GM18502 (cell line): ENCODE results near the gene LAMB4.

Experiments used
- ATAC-seq: cut with Tn5 transposase; IDR thresholded peaks from one replicate; pipeline ENCODE4 v1.9.1; 2021; ENCODE audit warnings: mild to moderate bottlenecking; ENCODE audit not compliant: unreplicated experiment, poor library complexity

LAMB4 gene

GRCh38 chr7:108024538-108024937, 105.6 kb downstream of the LAMB4 start:
- no peak for ATAC-seq

DNA sequence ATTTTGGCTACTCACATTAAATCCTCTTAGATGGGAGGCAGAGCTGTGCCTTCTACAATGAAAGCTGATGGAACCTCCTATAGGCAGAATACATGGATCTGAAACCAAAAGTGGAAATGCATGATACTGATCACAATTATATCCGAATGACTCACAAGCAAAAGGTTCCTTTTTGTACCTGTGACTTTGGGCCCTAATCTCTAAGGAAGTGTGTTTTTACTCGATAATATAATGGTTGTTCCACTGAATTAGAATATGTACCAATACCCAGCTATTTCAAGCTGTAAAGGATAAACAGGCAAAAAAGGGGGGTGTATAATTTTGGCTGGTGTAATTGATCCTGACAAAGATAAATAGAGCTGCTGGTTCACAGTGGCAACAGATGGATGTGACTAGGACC, 109.6 kb downstream of the LAMB4 start:
- ATAC-seq = no peak

GRCh38 chr7:108018668-108019067, 111.5 kb downstream of the LAMB4 start:
- no peak for ATAC-seq

DNA sequence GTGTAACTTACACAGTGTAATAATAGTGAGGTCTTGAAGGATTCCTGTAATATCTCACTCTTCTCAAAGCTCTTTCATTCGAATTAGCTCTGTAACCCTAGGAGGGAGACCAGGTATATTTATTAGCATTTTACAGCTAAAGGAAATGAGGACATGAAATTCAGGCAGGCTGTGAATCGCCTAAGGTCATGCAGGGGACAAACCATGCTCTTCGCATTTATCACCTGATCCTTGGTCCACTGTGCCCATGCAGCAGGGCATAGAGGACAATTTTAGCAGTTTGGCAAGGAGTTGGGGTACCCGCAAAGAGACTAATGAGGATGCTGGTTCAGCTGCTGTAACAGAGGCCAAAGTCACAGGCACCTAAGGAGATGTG, 112.4 kb downstream of the LAMB4 start:
- no peak for ATAC-seq

DNA sequence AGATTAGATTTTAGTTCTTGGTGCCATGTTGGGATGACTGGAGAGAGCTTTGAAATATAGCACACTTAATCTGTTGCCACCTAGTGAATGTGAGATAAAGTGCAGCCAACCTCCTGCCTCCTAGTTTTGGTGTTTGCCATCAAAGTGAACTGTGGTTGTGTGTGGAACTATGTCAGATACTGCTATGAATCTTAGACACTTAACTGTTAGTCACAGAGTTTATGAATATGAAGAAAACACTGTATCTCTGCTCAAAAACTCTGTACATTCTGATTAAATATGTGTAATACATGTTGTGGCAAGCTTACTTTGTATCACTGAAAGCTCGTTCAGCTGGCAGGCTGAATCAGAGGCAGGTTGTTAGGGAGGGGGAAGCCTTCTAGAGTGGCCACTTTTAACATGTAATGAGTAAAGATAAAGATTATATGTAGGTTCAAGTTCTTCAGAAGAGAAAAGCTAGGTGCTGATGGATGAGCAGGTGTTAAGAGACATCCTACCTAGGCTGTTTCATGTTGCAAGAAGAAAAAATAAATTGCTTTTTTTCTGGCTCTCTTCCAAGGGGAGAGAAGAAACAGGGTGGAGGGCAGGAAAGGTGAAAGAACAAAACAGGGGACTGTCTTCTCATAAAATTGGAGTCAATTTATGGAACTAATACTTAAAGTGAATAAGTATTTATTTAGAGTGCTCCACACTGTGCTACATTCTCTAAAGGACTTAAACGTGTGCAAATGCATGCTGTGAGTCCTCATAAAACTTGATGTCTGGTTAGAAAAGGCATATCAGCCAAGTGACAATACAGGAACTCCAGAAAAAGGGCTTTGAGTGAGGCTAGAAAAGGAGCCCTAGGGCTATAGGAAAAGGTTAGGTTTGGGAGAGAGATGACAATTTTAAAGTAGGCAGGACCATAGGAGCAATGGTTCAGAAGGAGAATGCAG, 113.1 kb downstream of the LAMB4 start:
- ATAC-seq = no peak

DNA sequence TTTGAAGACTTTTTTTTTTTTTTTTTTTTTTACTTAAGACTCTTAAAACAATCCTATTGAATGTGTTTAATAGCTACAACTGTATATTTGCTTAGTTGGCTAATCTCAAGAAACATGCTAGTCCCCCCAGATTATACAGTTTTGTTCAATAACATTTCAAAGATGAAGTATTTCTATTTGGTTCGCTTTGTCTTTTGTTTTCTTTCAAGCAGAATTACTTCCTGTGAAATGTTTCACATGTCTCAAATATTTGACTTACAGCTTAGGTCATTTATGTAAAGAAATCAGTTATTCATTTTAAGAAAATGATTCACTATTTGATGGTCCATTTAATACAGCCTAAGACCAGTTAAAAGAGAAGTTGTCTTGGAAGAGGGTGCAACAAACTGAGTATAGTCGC, 114.4 kb downstream of the LAMB4 start:
- ATAC-seq = no peak

DNA sequence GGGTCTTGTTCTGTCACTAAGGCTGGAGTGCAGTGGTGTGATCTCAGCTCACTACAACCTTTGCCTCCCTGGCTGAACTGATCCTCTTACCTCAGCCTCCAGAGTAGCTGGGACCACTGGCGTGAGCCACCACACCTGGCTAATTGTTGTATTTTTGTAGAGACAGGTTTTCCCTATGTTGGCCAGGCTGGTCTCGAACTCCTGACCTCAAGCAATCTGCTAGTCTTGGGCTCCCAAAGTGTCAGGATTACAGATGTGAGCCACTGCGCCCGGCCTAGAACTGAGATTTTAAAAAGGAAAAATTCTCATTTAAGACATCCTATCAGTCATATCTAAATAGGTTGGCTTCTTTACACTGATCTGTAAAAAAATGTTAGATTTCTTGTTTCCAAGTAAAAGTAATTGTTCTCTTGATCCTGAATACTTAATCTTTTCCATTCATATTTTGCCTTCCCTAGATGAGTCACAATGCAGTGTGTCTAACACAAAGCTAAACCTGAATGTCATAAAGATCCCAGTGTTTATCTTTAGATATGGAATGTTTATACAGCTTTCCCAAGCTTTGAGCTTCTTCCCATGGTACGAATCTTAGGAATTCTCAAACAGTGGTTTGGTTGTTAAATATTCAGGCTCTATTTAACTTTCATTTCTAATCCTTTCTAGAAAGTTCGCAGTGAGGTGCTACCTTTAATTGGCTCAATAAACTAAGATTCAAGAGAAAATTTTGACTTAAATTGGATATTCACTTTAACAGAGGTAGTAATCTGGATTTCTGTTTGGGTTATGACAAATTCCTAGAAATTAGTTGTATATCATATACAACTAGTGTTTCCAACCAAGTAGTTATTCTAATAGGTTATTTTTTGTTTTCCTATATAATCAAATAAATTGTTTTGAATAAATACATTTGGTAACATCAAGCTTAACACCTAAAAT, 115.1 kb downstream of the LAMB4 start:
- ATAC-seq = no peak

DNA sequence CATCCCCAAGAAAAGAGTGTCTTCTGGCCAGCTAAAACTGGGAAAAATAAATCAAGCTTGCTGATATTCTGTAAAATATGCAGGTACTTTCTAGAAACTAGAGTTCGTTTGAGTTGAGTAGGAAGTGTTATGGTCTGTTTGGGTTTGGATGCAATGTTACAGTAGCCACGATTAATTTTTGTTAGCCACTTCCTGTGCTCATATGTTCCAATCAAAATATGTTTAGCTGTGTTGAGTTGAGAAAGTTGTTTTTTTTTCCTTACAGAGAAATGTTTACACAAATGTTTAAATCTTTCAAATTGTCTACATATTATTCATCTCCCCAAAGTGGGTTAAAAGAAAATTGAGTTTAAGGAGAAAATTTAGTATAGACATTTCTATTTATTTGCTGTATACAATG, 115.9 kb downstream of the LAMB4 start:
- ATAC-seq = no peak

- no peak for ATAC-seq
Observed at GRCh38 chr7:108012499-108013430, 117.4 kb downstream of the LAMB4 start.

- ATAC-seq = no peak
Observed at GRCh38 chr7:108010377-108010776, 119.8 kb downstream of the LAMB4 start.

- no peak for ATAC-seq
Observed at GRCh38 chr7:108009873-108010272, 120.3 kb downstream of the LAMB4 start.

GRCh38 chr7:108008827-108009226, 121.3 kb downstream of the LAMB4 start:
- no peak for ATAC-seq

GRCh38 chr7:108008240-108008639, 121.9 kb downstream of the LAMB4 start:
- no peak for ATAC-seq

- no peak for ATAC-seq
Observed at GRCh38 chr7:108007762-108008161, 122.4 kb downstream of the LAMB4 start.

- ATAC-seq = no peak
Observed at GRCh38 chr7:108007261-108007660, 122.9 kb downstream of the LAMB4 start.

DNA sequence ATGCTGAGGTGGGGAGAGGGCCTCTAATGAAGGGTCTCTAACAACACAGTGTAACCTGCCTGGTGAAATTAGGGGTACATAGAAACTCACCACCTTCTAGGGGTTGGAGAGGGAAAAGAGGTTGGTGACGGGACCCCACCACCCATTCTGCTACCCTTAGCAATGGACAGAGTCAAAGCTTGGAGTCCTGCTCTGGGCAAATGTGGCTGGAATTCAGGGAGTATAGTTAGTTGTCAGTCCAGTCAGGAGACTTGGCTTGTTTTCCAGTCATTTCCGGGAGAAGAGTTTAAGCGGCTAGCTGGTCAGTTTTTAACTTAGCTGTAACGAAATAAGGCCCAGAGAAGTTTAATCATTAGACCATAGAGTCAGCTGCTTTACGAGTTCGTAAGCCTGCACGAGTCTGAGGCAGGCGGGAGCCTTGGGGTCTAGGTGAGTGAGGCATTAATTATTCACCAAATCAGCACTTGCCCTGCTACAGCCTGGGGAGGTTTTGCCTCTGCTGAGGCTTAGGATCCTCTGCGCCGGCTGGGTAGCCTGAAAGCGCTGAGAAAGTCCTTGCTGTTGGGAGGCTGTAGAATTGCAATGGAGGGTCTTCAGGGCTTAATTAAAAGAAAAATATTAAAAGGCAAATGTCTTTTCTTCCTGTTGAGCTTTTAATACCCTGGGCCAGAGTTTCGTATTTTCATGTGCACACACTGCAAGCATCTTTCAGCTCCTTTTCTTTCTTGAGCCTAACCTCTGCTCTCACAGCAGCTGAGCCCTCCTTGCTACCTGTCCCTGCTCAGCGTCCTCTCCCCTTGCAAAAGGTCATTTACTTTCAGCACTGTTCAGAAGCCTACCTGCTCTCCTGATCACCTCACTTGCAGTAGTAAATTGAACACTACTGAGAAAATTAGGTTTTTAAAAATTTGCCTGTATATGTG, 125.7 kb downstream of the LAMB4 start:
- no peak for ATAC-seq

DNA sequence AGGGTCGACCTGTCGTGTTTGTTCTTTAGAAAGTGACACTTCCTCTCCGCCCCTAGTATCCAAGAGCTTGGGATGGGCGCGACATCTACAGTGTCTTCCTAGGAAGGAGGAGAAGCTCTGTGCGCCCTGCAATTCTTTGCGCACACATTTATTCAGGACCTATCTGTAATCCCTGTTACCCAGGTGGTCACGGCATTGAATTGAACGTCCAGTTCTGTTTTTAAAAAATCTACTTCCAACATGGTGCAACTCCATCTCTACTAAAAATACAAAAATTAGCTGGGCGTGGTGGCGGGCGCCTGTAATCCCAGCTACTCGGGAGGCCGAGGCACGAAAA, 126.6 kb downstream of the LAMB4 start:
- ATAC-seq = no peak

DNA sequence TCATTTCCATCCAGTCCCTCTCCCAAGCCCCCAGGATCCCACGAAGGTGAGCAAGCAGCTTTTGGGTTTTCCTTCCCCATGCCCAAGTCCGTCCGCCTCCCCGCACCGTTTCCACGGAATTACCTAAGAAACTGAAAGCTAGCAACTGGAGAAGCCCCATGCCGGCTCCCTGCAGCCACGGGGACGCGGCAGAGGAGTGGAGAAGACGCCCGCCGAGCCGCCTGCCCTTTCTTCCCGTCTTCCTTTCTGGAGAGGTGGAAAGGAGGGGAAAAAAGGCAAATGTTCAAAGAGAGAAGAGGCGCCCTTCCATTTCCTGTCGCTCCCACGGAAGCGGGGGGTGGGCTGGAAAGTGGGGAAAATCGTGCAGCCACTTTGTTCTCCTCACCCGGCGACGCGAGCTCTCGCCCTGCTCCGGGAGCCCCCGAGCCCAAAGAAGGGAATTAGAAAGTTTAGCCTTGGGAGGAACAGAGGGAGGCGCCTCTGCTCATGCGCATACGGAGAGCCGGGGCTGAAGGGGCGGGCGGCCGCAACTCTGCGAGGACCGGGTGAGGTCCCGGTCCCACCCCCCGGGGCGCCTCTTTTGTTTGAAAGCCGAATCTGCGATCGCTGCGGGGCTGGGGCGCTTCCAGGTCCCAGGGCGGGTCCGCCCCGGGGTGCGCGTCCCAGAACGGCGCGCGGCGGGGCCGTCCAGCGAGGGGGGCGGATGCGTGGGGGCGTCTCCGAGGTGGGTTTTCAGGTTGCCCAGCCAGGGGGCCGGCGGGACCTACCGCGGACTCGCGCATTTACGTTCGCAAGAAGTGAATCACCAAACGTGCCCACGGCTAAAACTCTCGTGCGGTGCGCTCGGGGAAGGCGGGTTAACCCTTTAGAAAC, 127.2 kb downstream of the LAMB4 start, which contains the start of gene LAMB1:
Gene LAMB1 (minus strand): TSS at position 436 of the 873 bp plus-strand sequence. CDS start 276 bp downstream, at position 160.
- no peak for ATAC-seq
